ENCODE results near the gene MBP.

Gene MBP

GRCh38 chr18:77150588-77150987, 18.0 kb upstream of the MBP start:
- DNase-seq: no peak

- no peak for DNase-seq
Measured at GRCh38 chr18:77148289-77148688, 15.7 kb upstream of the MBP start.

GRCh38 chr18:77147418-77147852, 14.9 kb upstream of the MBP start:
- DNase-seq: no peak

GRCh38 chr18:77146249-77147080, 13.9 kb upstream of the MBP start:
- no peak for DNase-seq

- no peak for DNase-seq
Measured at GRCh38 chr18:77145364-77145901, 12.8 kb upstream of the MBP start.

- no peak for DNase-seq
Measured at GRCh38 chr18:77144451-77145118, 12.0 kb upstream of the MBP start.

GRCh38 chr18:77144046-77144445, 11.5 kb upstream of the MBP start:
- no peak for DNase-seq

DNA sequence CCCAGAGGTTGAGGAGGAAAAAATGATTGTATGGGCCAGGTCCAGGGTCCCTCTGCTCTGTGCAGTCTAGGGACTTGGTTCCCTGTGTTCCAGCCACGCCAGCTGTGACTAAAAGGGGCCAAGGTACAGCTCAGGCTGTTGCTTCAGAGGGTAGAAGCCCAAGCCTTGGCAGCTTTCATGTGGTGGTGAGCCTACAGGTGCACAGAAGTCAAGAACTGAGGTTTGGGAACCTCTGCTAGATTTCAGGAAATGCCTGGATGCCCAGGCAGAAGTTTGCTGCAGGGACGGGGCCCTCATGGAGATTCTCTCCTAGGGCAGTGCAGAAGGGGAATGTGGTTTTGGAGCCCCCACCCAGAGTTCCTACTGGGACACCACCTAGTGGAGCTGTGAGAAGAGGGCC, 10.6 kb upstream of the MBP start:
- DNase-seq: no peak

- DNase-seq: no peak
Measured at GRCh38 chr18:77141401-77142118, 9.0 kb upstream of the MBP start.

DNA sequence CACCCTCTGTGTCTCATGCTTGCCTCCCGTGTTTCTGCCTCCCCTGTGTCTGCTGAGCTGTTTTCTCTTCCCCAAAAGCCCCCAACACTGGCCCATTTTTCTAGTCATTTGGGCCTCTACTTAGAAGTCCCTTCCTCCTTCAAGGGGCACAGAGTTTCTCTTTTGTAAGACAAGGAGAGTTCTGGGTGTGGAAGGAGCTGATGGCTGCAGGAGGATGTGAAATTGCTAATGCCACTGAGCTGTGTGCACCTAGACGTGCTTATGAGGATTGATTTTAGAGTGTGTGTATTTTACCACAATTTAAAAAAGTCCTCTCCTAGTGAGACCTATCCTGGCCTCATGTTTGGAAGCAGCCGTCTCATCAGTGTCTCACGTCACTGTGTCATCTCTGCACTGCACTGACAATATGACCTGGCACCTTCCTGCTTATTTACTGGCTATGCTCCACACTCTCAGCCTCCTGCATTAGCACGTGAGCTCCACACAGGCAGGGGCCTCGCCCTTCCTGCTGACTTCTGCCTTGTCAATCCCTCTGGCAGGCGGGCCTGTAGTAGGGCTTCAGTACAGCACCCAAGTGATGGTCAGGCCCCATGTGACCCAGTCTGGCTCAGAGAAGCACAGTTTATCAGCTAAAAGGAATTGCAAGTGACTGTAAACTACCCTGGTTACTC, 8.0 kb upstream of the MBP start:
- no peak for DNase-seq

- no peak for DNase-seq
Measured at GRCh38 chr18:77140030-77140429, 7.4 kb upstream of the MBP start.

DNA sequence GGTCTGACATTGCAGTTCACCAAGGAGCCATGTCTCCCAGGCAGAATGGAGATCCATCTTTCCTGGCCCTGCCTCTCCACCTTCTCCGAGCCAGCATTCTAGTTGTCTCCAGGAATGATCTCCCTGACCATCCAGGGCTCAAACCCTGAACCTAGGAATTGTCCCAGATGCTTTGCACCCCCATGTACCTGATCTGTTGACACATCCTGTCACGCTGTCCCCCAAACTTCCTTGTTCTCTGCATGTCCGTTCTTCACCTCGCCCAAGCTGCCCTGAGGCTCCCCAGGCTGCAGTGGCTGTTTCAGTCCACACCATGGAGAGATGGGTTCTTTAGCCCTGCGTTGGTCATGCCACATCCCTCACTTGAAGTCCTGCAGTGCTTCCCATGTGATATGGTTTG, 7.0 kb upstream of the MBP start:
- DNase-seq: no peak

DNA sequence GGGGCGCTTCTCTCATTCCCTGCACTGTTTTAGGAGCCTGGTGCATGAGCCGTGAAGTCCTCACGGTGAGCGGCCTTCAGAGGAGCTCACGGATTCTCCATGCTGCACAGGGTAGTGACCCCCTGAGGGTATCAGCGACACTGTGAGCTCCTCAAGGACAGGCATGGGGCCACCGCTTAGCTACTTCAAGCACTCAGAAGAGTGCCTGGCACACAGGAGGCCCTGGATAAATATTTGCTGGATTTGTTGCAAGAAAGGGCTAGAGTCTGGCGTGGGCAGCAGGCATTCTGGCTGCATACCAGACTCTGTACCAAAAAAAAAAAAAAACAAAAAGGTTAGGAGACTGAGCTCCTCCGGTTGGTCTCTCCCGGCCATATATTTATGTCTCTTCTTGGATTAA, 5.7 kb upstream of the MBP start:
- DNase-seq: no peak

DNA sequence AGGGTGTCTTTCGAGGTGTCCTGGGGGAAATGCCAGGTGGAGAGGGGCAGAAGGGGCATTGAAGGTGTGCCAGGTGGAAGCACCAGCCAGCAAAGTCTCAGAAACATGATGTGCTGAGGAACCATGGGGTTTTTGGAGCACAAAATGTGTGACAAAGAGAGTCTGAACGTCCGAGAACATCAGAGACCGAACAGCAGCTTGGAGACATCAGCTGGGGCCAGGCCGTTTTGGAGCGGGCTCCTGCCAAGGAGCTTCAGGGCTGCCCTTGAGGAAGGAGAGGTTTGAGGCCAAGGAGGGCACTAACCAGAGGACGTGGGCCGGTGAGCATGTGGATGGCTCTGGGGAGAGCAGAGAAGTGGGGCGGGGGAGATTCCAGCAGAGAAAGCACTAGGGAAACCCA, 5.3 kb upstream of the MBP start:
- DNase-seq: no peak

DNA sequence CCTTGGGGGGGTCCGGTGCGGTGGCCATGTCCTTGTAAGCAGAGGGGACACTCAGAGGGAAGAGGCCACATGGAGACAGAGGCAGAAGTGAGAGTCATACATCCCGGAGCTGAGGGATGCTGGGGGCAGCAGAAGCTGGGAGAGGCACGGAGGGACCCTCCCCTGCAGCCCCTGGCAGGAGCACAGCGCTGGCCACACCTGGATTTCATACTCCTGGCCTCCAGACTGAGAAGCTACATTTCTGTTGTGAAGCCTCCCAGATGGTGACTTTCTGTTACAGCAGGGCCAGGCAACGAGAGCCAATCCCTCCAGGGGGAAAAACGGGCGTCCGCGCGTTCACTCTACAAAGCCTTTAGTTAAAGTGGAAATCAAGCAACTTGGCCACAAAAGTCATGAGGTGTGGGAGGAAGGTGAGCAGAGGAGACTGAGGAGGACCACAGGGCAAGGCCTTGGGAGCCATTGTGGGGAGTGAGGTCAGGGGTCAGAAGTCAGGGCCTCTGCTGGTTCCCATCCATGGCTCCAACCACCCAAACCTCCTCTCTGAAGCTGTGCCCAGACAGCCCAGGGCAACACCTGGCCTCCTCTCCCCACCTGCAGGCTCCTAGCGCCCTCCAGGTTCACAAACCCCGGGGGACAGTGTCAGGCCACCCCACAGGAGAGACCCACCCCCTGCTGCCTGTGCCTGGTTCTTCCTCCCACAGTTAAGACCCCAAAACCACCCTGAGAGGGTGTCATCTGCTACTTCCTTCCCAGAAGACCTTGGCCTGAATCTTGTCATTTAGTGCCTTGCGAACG, 4.5 kb upstream of the MBP start:
- no peak for DNase-seq

- DNase-seq: no peak
Measured at GRCh38 chr18:77136076-77136718, 3.6 kb upstream of the MBP start.

GRCh38 chr18:77135339-77136075, 2.9 kb upstream of the MBP start:
- no peak for DNase-seq

DNA sequence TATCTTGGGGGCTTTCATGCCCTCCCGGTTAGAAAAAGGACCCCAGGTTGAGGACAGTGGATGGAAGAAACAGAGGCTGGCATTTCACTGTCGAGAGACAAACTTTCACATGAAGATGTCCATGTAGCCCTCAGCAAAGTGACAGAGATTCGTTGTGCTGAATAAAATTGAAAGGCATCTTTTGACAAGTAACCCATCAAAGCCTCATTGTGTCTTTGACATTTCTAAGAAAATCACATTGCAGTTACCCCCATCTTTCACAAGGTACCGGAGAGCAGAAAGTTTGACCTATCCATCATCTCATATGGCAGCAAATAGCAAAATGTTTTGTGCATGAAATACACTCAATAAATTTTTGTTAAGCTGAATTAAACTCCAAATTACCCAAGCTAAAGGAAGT, 2.0 kb upstream of the MBP start:
- DNase-seq: no peak

- peak; percentile 37 for DNase-seq
Measured at GRCh38 chr18:77133835-77134496, 1.4 kb upstream of the MBP start.
